SHP77 (cell line): ENCODE results near the gene CGB3.
"Not testable (repeated sequence)": the region's sequence is repeated elsewhere in the genome, so short reads cannot be mapped to it uniquely, and the experiment has no call there.

Source experiments
- DNase-seq, 2 experiments: peaks; one replicate each; lab custom pipeline; 2025; lab: John Stamatoyannopoulos, UW

The CGB3 gene

DNA sequence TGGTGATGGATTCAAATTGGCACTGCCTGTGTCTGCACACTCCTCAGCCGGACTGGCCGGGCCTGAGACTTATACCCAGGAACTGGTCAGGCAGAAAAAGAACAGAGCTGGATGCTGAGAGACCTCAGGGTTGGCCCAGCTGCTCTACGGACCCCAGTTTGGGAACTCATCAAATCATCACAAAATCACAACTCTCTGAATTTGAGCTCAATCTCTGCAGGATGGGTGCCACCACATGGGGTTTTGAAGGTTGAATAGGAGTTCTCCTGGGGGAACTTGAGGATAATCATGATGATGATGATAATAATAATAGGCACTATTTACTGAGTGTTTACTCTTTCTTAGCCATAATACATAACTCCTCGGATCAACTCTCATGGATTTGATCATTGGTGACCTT lies 18.5 kb upstream of the CGB3 start:
- not testable (repeated sequence) for DNase-seq

- no peak for DNase-seq
Measured at GRCh38 chr19:49042177-49042576, 18.0 kb upstream of the CGB3 start.

DNA sequence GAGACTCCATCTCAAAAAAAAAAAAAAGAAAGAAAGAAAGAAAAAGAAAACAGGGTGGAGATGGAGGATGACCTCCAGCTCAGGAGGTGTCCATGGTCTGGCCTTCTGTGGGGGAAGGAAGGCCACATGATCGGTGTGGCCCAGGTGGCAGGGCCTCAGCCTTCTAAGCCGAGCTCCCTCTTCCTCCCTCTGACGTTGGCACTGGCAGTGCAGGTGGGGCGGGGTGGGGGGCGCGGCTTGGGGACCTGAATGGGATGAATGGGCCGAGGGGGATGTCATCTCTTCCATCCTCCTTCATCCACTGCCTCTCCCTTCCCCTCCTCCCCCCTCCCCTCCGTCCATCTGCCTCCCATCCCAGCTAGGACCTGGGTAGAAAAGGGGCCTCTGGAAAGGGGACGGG lies 15.6 kb upstream of the CGB3 start:
- not testable (repeated sequence) for DNase-seq

- not testable (repeated sequence) for DNase-seq
Measured at GRCh38 chr19:49038557-49039276, 14.6 kb upstream of the CGB3 start.

DNA sequence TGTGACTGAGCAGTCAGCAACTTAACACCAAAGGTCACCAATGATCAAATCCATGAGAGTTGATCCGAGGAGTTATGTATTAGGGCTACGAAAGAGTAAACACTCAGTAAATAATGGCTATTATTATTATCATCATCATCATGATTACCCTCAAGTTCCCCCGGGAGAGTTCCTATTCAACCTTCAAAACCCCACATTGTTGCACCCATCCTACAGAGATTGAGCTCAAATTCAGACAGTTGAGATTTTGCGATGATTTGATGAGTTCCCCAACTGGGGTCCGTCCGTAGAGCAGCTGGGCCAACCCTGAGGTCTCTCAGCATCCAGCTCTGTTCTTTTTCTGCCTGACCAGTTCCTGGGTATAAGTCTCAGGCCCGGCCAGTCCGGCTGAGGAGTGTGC lies 14.0 kb upstream of the CGB3 start:
- DNase-seq: not testable (repeated sequence)

DNA sequence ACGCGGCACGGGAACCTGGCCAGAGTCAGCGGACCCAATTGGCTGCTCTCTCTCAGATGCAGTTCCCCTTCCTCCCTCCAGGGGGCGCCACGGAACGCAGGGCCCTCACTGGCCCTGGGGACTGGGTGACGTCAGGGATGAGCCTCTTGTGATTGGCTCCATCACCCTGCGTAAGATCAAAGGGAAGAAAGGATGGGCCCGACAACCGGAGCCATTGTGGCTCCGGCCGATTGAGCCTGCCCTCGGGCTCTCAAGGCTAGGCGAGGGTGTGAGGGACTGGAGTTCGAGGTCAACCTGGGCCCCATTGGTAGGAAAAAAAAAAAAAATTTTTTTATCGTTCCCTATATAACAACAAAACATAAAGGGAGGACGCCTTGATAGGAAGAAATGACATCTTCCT lies 12.7 kb upstream of the CGB3 start, which contains the start of gene CGB1:
Gene CGB1, minus strand, starts transcription at position 81 of the 400 bp plus-strand sequence. CDS start 184 bp downstream, outside the sequence.
- peak; percentile 84 to 94 for DNase-seq

DNA sequence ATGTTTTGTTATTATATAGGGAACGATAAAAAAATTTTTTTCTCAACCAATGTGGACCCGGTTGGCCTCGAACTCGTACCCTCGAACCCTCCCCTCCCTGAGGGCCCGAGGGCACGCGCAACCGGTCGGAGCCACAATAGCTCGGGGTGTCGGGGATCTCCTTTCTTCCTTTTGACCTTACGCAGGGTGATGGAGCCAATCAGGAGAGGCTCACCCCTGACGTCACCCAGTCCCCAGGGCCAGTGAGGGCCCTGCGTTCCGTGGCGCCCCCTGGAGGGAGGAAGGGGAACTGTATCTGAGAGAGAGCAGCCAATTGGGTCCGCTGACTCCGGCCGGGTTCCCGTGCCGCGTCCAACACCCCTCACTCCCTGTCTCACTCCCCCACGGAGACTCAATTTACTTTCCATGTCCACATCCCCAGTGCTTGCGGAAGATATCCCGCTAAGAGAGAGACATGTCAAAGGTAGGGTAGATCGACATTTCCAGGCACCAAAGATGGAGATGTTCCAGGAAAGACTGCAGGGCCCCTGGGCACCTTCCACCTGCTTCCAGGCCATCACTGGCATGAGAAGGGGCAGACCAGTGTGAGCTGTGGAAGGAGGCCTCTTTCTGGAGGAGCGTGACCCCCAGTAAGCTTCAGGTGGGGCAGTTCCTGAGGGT lies 7.6 kb upstream of the CGB3 start, which contains the start of gene CGB2:
Gene CGB2, plus strand, starts transcription at position 249 of the 660 bp plus-strand sequence. Its CDS starts 206 bp downstream, at position 455.
- DNase-seq: peak; percentile 78 to 79

DNA sequence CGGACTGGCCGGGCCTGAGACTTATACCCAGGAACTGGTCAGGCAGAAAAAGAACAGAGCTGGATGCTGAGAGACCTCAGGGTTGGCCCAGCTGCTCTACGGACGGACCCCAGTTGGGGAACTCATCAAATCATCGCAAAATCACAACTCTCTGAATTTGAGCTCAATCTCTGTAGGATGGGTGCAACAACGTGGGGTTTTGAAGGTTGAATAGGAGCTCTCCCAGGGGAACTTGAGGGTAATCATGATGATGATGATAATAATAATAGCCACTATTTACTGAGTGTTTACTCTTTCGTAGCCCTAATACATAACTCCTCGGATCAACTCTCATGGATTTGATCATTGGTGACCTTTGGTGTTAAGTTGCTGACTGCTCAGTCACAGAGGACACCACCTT lies 6.2 kb upstream of the CGB3 start:
- not testable (repeated sequence) for DNase-seq

DNA sequence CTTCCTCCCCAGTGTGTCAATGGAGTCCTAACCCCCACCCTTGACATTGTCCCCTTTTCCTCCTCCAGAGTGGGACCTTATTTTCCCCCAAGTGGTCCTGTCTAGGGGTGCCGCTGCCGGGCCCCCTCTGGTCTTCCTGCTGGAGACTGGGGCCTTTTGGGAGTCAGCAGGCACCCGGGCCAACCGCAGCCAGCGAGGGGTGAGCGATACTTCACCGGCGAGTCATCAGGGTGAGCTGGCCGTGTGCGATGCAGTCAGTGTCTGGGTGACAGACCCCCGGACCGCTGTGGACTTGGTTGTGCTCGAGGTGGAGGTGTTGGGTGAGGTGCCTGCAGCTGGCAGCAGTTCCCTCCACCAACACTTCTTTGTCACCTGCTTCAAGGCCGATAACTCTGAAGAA lies 5.6 kb upstream of the CGB3 start:
- not testable (repeated sequence) for DNase-seq

- not testable (repeated sequence) for DNase-seq
Measured at GRCh38 chr19:49028686-49029085, 4.6 kb upstream of the CGB3 start.

DNA sequence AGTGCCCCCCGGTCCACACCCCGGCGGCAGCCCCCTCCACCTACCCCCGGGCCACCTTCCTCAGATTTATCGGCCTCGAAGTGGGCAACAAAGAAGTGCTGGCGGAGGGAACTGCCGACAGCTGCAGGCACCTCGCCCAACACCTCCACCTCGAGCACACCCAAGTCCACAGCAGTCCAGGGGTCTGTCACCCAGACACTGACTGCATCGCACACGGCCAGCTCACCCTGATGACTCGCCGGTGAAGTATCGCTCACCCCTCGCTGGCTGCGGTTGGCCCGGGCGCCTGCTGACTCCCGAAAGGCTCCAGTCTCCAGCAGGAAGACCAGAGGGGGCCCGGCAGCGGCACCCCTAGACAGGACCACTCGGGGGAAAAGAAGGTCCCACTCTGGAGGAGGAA lies 1.5 kb upstream of the CGB3 start:
- DNase-seq: not testable (repeated sequence)

GRCh38 chr19:49025088-49025487 lies 955 bp upstream of the CGB3 start:
- not testable (repeated sequence) for DNase-seq

DNA sequence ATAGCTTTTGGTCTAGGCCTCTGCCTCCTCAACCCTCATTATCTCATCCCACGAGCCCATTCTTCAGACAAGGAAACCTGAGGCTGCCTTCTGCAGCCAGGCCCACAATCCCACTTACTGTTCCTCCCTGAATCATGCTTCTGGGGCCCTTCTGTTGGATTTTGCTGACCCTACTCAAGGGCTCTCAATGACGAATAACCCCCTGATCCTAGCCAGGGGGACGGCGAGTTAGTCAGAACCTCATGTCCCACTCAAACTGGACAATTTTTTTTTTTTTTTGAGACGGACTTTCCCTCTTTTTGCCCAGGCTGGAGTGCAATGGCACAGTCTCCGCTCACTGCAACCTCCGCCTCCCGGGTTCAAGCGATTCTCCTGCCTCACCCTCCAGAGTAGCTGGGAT lies 2.0 kb downstream of the CGB3 start:
- no peak for DNase-seq

GRCh38 chr19:49020931-49021895 lies 2.9 kb downstream of the CGB3 start:
- no peak for DNase-seq

DNA sequence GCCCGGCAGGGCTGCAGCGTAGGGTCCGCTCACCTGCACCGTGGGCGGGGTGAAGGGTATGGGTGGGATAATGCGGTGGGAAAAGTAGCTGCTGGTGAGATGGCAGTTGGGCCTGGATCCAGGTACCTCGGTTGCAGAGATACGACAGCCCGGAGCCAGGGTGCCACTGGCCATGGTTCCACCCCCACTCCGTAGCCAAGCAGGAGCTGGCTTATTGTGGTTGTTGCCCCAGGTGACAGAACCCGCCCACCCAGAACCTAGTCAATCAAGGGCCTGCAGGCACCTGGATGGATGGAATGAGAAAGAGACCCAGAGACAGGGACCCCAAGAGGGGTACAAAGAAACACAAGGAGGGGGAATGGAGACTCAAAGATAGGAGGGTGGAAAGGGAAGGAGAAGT lies 3.8 kb downstream of the CGB3 start:
- DNase-seq: peak in 1 of 2 experiments; percentile 9

DNA sequence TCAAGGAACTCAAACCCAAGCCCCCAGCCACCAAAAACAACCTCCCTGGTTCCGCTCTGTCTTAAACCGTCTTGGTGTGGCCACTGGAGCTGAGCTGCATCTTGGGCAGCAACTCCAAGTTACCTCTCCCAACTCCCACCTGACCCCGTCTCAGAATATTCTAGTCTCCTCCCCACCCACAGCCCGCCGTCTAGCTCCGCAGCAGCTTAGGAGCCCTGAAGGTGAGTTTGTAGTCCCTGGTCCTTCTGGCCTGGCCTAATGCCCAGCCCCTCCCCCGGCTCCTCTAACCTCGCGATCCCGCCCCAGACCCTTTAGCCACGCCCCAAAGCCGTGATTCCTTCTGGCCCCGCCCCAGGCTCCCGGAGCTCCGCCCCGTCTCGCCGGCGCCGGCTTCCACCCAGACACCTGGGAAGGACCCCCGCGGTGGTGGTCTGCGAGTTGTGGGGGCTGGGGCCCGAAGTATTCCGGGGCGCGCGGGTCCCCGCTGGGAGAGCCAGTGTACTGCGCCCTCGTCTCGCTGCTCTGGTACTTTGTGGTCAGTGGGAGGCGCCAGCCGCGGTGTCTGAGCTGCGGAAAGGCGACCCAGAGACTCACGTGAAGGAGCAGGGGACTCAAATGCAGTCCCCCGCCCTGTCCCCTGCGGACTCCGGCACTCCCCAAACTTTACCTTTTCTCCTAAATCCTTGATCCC lies 4.7 kb downstream of the CGB3 start:
- DNase-seq: peak; percentile 67 to 77

DNA sequence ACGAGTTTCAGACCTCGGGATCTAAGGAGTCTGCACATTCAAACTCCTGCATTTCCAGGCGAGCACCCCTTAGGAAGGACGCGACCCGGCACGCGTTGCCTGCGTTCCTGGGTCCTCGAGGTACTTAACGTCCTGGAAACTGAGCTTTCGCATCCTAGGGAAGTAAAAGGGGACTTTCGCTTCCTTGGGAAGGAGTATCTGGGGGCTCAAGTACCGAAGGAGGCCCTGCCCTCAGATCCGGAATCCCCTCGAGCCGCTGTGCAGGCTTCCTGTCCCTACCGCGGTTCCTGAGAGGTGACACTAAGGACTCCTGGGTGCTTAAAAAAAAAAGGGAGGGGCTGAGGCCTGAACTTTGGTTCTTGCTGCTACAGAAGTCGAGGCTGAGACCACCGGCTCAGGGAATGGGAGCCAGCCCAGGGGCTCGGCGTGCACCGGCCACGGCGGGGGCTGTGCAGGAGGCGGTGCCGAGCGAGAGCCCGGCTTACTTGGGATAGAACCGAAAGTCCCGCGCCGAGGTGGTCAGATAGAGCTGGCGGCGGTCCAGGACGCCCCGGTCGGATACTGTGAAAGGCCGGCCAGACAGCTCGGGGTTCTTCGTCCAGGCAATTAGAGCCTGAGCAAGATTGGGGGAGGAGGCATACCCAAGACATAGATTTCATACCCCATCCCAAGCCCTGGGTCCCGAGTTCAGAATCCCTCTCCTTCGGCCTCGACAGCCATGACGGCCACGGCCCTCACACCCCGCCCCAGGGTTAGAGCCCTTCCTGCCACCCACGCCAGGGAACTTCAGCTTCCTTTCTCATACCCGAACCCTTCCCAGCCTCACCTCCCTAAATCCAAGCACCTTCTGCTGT lies 5.5 kb downstream of the CGB3 start:
- not testable (repeated sequence) for DNase-seq

DNA sequence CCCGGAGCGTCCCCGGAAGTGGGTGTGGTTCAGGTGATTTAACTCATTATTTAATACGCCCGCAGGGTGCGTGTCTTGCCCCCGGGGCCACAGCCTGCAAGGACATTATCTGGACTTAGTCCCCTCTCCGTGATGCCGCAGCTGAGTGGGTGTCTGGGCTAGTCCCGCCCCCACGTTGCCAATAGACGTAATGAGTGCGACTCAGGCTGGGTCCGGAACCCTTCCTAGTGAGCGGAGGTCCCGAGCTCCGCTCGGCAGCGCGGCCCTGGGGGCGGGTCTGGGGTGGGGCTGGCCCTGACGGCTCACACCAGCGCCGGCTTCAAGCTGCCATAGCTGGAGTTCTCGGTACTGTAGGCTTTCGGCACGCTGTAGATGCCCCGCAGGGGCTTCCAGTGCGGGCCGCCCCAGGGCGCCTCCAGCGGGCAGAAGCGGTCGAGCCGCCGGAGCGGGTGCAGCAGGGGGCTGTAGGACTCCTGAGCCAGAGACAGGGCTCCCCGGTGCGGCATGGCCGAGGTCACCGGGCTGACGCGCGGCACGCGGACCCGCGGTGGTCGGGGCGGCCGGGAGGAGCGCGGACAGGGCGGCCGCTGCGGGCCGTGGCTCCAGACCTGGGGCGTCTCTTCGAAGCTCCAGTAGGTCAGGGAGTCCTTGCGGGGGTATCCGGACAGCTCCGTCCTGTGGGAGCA lies 6.3 kb downstream of the CGB3 start:
- peak; percentile 33 to 74 for DNase-seq

DNA sequence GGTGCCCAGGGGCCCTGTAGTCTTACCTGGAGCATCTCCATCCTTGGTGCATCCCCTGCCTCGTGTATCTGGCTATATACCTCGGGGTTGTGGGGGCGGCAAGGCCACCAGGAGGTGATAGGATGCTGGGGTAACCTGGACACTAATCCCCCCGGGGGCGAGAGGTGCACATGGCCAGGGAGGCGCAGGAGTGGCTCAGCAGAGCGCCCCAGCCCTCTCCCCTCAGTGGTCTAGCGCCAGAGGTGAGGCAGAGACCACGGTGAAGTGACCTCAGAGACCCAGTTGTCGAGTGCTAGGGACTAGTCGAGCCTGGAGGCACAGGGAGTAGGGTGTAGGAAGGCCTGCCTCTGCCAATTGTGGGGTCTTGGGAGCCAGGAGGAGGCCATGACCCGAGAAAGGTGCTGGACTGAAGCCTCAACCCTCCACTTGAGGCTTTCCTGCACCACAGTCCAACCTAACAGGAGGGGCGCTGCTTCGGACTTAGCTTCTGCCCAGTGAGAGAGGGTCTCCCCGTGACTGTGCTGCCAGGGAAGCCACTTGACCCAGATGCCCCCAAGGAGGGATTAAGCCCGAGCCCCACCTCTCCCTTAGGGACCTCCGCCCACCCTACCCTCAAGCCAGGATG lies 7.0 kb downstream of the CGB3 start, which contains the start of gene LHB:
Gene LHB, minus strand, starts transcription at position 51 of the 625 bp plus-strand sequence. Its CDS starts 10 bp downstream, at position 41.
- no peak for DNase-seq
